SK-N-DZ (cell line): ENCODE results near the gene ARMCX6. TPM values are rescaled to one million over a fixed set of nuclear protein-coding genes. Genes with fewer than 3 reads are reported as not detected.
"Not testable (repeated sequence)": the region's sequence is repeated elsewhere in the genome, so short reads cannot be mapped to it uniquely, and the experiment has no call there.

Experiments used
- DNase-seq: peaks from one replicate; pipeline ENCODE4 v3.0.0-alpha.2; 2015; ENCODE audit warnings: low spot score
- polyA plus RNA-seq, 2 experiments: library from polyadenylated mRNA; depleted of rRNA; stranded (reverse); fragments of >200 nt; gene quantifications; 2 replicates each; pipeline ENCODE4 v1.2.3, GENCODE V29; 2014
- small RNA-seq, 2 experiments: library from RNA; depleted of rRNA; stranded (forward); fragments of <200 nt; gene quantifications; one replicate each; pipeline ENCODE3, GENCODE V24; 2014

The ARMCX6 gene
- 18.9 and 32.4 TPM in 2 replicates for polyA plus RNA-seq (2014; cell fraction: cytosol; rRNA removed)
- 46.8 and 52.7 TPM in 2 replicates for polyA plus RNA-seq (2014; cell fraction: nucleus; rRNA removed)

GRCh38 chrX:101617211-101618191, at the start of gene ARMCX6:
Gene ARMCX6 (minus strand): TSS chrX:101618000. CDS start chrX:101616620, 1,380 bp downstream.
- peak; percentile 81 for DNase-seq

DNA sequence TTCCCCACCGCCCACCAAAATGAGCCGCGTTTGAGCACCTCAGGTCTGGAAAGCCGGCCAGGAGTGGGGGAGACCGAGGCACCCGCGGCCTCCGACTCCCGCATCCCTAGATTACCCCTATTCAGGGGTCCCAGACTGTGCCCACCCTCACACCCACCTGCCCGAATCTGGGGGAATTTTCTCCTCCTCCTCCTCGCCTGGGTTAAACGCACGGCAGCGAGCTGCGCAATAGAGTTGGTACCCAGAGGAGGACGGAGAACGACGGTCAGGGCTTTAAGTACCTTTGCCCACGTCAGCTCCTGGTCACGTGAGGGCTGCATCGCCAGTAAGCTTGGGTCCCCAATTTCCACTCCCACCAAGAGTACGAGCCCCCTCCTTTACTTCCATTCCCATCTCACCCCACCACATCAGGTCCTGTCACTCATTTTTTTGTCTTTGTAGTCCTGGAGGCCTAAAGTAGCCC, 41.8 kb upstream of the ARMCX6 start, which contains the start of gene ARMCX2:
Gene ARMCX2 (minus strand): TSS at position 250 of the 463 bp plus-strand sequence. CDS start 2,262 bp downstream, outside the sequence.
- peak; percentile 55 for DNase-seq

- peak; percentile 43 for DNase-seq
Measured at GRCh38 chrX:101658661-101659491, 41.1 kb upstream of the ARMCX6 start.

GRCh38 chrX:101657495-101657894, 39.7 kb upstream of the ARMCX6 start:
- no peak for DNase-seq

- no peak for DNase-seq
Measured at GRCh38 chrX:101656817-101657216, 39.0 kb upstream of the ARMCX6 start.

DNA sequence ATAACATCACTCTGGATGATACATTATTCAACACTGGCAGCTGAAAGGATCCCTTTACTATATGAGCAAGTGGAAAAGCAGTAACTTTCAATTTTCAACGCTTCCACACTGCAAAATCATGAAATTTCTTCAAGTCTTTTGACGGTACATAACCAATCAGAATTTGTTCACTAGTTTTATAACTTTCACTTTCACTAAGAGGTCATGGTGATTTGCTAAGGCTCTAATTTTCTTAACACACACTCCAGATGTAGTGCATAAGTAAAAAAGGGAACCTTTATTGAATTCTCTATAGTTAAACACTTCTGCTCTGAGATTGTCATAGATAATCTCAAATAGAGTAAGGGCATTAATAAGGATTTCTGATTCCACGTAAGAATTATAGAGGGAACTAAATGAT, 37.7 kb upstream of the ARMCX6 start:
- no peak for DNase-seq

DNA sequence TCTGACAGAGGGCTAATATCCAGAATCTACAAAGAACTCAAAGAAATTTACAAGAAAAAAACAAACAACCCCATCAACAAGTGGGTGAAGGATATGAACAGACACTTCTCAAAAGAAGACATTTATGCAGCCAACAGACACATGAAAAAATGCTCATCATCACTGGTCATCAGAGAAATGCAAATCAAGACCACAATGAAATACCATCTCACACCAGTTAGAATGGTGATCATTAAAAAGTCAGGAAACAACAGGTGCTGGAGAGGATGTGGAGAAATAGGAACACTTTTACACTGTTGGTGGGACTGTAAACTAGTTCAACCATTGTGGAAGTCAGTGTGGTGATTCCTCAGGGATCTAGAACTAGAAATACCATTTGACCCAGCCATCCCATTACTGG, 29.9 kb upstream of the ARMCX6 start:
- not testable (repeated sequence) for DNase-seq

DNA sequence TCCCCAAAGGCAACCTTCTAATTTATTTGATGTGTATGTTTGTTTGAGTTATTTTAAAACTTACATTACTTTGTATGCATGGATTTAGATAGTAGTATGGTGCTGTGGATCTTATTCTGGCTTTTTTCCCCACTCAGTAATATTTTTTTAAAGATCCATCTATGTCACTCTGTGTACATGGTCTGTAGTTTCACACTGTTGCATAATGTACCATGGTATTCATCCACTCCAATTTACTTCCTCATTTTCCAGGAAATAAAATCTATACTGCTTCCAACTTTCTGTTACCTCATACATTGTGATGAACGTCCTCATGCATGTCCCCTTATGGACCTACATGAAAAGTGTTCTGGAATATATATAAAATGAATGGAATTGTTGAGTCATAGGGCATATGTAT, 24.3 kb upstream of the ARMCX6 start:
- no peak for DNase-seq

DNA sequence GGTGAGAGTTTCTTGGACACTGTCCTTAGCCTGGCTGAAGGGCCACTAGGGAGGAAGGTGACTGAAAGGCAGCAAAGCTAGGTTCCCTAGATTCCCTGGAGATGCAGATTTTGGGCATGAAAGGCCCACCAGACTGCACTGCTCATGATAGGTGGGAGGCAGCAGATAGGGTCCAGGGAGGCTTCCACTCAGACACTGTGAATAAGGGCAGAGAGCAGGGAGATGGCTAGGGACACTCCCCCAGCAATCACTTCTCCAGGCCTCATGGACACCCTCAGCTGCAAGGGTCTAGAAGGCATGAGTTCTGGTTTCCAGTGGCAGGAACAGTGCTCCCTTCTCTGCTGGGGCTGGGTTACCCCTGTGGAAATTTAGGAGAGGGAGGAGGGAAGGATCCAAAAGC, 21.8 kb upstream of the ARMCX6 start:
- no peak for DNase-seq

GRCh38 chrX:101619364-101619763, 1.6 kb upstream of the ARMCX6 start:
- peak; percentile 50 for DNase-seq

DNA sequence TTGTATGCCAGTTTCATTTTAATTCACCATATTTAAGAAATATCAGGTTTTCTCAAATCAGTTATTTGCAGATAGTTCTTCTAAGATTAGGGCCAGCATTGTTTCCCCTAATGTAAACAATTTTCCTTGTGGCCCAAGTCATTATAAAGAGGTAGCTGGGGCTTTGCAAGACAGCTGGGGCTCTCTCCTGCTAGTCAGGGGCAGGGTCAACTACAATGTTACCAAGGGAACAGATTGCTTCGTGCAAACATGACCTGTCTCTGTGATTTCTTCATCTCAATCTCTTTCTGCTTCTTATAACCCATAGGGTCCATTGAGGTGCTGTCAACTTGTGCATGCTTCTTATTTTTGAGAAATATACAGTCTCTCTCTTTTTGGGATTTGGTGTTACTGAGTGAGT, 12.1 kb downstream of the ARMCX6 start:
- no peak for DNase-seq

DNA sequence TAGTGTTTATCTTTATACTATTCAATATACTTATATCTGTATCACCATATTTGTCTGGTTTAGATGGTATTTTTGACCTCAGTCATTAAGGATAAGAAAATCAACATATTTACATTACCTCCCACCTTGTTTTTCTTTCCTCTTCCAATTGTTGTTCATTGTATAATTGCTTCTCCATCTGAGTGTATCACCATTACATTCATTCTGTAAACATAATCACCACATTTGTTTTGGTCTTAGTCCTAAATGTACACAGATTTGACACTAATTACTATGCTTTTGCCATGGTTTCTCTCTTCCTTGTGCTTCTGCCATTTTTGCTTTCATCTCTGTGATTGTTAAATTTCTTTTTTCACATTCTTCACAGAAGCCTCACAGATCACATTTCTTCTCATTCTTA, 12.7 kb downstream of the ARMCX6 start:
- no peak for DNase-seq

- no peak for DNase-seq
Measured at GRCh38 chrX:101602077-101602476, 15.7 kb downstream of the ARMCX6 start.

GRCh38 chrX:101599592-101599991, 18.2 kb downstream of the ARMCX6 start:
- DNase-seq, result not testable (repeated sequence)

GRCh38 chrX:101595739-101596419, 21.9 kb downstream of the ARMCX6 start:
- peak; percentile 43 for DNase-seq

Small RNA genes within 50 kb of the gene (small RNA-seq; reads per million reads assigned to genes)
- gene RNU6-30P, result 0.05 to 0.71 reads per million in 2 experiments
